Activated CD4-positive, alpha-beta memory T cell treated with anti-CD3 and anti-CD28 coated beads for 36 hours (primary cell): ENCODE measurements around the gene HS3ST1. TPM values are rescaled to one million over a fixed set of nuclear protein-coding genes. Genes with fewer than 3 reads are reported as not detected.

Experiments
- CTCF ChIA-PET: fragments of 350-600 bp; sonication (Branson Sonifier 250); formaldehyde crosslinking; loops from one replicate; lab custom pipeline; 2021; ENCODE audit warnings: antibody characterized with exemption, inconsistent platforms; lab: Charles Lee
- POLR2A ChIA-PET: fragments of 350-600 bp; sonication (Branson Sonifier 250); formaldehyde crosslinking; loops from one replicate; lab custom pipeline; 2021; ENCODE audit warnings: antibody characterized with exemption; lab: Charles Lee
- DNase-seq: peaks from one replicate; pipeline ENCODE4 v3.0.0-alpha.2; 2020
- H3K27ac Mint-ChIP-seq: one replicate; pipeline ENCODE4 v1.8.0; 2021; ENCODE audit warnings: mixed read lengths
- H3K27me3 Mint-ChIP-seq: one replicate; pipeline ENCODE4 v1.8.0; 2021; ENCODE audit warnings: mixed read lengths
- H3K36me3 Mint-ChIP-seq: one replicate; pipeline ENCODE4 v1.8.0; 2021; ENCODE audit warnings: mixed read lengths
- H3K4me1 Mint-ChIP-seq: one replicate; pipeline ENCODE4 v1.8.0; 2021; ENCODE audit warnings: low read depth, mixed read lengths
- H3K4me3 Mint-ChIP-seq: one replicate; pipeline ENCODE4 v1.8.0; 2021; ENCODE audit warnings: mild to moderate bottlenecking, mixed read lengths
- H3K9me3 Mint-ChIP-seq: one replicate; pipeline ENCODE4 v1.8.0; 2021; ENCODE audit warnings: mixed read lengths
- intact Hi-C: fragments of 100-400 bp; cut with micrococcal nuclease; formaldehyde crosslinking; loops from one replicate; pipeline ENCODE4 v1.15.1; 2023
- total RNA-seq, 2 experiments: library from RNA; stranded (reverse); gene quantifications; one replicate each; pipeline ENCODE4 v1.2.3, GENCODE V29; 2021

HS3ST1 gene
- not detected for total RNA-seq

DNA sequence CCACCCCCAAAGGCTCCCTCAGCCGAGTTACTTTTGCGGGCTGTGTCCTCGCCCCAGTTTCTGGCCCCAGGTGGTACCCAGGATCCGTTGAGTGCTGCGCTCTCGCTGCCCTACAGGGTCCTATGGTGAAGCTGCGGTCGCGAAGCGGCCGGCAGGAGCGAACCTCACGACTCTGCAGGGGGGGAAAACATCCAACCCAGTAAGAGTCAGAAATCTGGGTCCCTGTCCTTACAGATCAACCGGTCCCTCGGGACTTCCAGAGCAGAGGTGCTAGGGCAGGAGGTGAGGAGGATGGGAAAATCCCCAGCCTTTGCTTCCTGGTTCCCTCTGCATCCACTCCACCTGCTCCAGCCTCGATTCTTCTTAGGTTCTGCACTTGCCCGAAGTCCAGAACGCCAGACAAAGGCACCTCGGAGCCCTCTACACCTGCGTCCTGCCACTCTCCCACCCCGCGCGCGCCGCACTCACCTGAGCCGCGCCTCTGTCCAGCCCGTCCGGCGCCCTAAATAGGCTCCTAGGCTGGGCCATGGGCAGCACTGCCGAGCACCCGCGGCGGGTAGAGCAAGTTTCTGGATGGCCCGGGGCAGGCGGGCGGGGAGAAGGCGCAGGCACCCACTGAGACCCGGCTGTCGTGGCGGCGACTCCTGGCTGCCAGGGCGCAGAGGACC is at the start of gene HS3ST1:
Gene HS3ST1, minus strand, starts transcription at position 664 of the 668 bp plus-strand sequence. CDS start 28,889 bp downstream, outside the sequence.
- Mint-ChIP-seq H3K27me3 (peaks cover 50% of the 10 kb centered on the region), H3K27ac (no peak within 1 kb of the TSS), H3K4me3 (peak within 1 kb of the TSS; percentile 54), H3K9me3 (no peaks in the 10 kb centered on the region), H3K4me1 (peaks cover 12% of the 10 kb centered on the region), H3K36me3 (no peaks in the 10 kb centered on the region)
- ChIA-PET POLR2A (no interaction called here), CTCF (interaction anchor here (1.2 kb wide), 1 partner anchor 876 kb away, joined by 3 read pairs; no protein-coding TSS in a partner anchor)
- intact Hi-C loops = loop anchor here (1.0 to 10.0 kb wide), 3 partner anchors 44 to 846 kb away; no protein-coding TSS in a partner anchor
- no peak for DNase-seq

DNA sequence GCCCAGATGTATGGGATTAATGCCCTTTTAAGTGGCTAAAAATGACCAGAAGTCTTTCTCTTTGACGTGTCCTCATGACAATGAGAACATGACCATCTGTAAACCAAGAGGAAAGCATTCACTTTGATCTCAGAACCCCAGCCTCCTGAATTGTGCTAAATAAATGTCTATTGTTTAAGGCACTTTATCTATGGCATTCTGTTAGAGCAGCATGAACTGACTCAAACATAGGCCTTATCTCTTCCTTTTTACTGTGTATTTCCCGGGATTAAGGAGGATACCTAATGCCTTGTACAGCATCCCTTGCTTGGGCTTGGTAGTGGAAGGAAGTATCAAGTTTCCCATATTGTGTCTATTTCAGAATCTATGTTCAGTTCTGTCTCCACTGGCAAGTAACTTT is 47.2 kb upstream of the HS3ST1 start:
- peaks cover 8% of the 10 kb centered on the region for H3K36me3 Mint-ChIP-seq
- H3K9me3 Mint-ChIP-seq = peaks cover 6% of the 10 kb centered on the region
- peaks cover 4% of the 10 kb centered on the region for H3K27me3 Mint-ChIP-seq
- intact Hi-C loops = no loop called here
- CTCF ChIA-PET = no interaction called here
- peaks cover 19% of the 10 kb centered on the region for H3K4me1 Mint-ChIP-seq
- no peak overlapping the region for H3K4me3 Mint-ChIP-seq
- POLR2A ChIA-PET = no interaction called here
- H3K27ac Mint-ChIP-seq = no peak overlapping the region
- DNase-seq = no peak

DNA sequence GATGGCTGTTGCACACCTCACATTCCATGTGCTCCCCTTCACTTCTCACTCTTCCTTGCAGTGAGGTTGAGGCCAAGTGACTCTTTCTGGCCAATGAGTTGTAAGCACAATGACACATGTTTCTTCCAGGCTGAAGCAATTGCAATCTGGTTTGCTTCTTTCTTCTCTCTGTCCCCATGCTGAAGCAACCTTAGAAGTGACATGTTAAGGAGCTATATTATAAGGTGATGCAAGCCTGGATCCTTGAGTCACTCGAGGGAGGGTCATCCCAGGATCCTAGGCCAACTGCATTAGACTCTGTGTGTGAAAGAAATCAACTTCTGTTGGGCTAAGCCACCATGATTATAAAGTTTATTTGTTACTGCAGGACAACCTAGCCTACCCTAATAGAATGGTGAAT is 45.5 kb upstream of the HS3ST1 start:
- peaks cover 31% of the 10 kb centered on the region for H3K4me1 Mint-ChIP-seq
- peaks cover 8% of the 10 kb centered on the region for H3K36me3 Mint-ChIP-seq
- CTCF ChIA-PET = no interaction called here
- DNase-seq = no peak
- peaks cover 3% of the 10 kb centered on the region for H3K9me3 Mint-ChIP-seq
- intact Hi-C loops = loop anchor here (5.0 kb wide), 1 partner anchor 47 kb away; the partner anchor contains the start of gene HS3ST1
- H3K4me3 Mint-ChIP-seq = no peak overlapping the region
- peaks cover 4% of the 10 kb centered on the region for H3K27me3 Mint-ChIP-seq
- POLR2A ChIA-PET = no interaction called here
- no peak overlapping the region for H3K27ac Mint-ChIP-seq

DNA sequence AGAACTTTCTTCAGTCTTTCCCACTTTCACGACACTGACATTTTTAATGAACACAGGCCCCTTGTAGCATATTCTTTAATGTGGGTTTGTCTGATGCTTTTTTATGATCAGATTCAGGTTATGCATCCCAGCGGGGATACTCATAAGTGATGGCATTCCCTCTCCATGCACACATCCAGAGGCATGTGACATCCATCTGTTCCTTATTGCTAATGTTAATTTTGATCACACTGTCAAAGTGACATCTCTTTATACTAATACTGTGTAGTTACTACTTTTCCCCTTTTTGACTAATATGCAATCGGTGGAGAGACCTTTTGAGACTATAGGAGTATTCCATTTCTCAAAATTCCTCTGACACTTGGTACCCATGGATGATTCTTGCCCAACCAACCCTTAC is 43.8 kb upstream of the HS3ST1 start:
- H3K27ac Mint-ChIP-seq = no peak overlapping the region
- H3K27me3 Mint-ChIP-seq = peaks cover 4% of the 10 kb centered on the region
- ChIA-PET CTCF (no interaction called here), POLR2A (no interaction called here)
- H3K36me3 Mint-ChIP-seq = peaks cover 8% of the 10 kb centered on the region
- H3K4me1 Mint-ChIP-seq = peaks cover 31% of the 10 kb centered on the region
- peaks cover under 1% of the 10 kb centered on the region for H3K9me3 Mint-ChIP-seq
- intact Hi-C loops = loop anchor here (5.0 kb wide), 1 partner anchor 45 kb away; the partner anchor contains the start of gene HS3ST1
- no peak overlapping the region for H3K4me3 Mint-ChIP-seq
- DNase-seq = no peak

DNA sequence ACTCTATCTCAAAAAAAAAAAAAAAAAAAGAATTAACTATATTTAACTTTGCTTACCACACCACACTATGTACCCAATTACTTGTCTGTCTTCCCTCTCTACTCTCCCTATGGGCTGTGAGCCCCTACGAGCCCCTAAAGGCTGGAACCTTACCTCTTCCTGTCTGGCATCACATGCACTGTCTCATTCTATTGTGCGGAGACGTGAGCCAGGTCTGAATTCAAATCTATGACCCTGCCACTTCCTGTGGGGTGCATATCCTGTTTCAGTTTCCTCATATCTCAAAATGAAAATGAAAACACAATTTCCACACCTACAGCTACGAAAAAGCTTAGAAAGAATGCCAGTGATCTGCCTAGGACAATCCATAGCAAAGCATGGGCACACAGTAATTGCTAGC is 42.9 kb upstream of the HS3ST1 start:
- peaks cover 4% of the 10 kb centered on the region for H3K27me3 Mint-ChIP-seq
- peak overlapping the region; percentile 31 for H3K27ac Mint-ChIP-seq
- intact Hi-C loops = loop anchor here (1.0 to 5.0 kb wide), 5 partner anchors 9 to 44 kb away; partner anchors contain the start of gene HS3ST1
- peak overlapping the region; percentile 14 for H3K4me3 Mint-ChIP-seq
- peaks cover 8% of the 10 kb centered on the region for H3K36me3 Mint-ChIP-seq
- no peaks in the 10 kb centered on the region for H3K9me3 Mint-ChIP-seq
- DNase-seq = peak; percentile 69
- peaks cover 33% of the 10 kb centered on the region for H3K4me1 Mint-ChIP-seq
- ChIA-PET POLR2A (no interaction called here), CTCF (no interaction called here)

DNA sequence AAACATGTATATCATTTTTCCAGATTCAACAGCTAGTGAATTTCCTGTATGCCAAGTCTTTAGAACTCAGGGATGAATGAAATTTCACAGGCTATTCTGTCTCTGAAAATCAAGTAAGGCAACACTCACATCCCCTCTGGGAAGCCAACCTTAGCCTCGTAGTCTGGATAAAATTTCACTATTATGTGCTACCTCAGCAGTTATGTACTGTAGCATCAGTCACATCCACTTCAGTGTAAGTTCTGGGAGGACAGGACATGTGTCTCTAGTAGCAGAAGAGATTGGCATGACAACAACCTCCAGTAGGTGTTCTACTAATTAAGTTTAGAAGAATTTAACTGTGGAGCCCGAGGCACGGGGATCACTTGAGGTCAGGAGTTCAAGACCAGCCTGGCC is 42.4 kb upstream of the HS3ST1 start:
- ChIA-PET POLR2A (no interaction called here), CTCF (no interaction called here)
- Mint-ChIP-seq H3K4me1 (peaks cover 33% of the 10 kb centered on the region), H3K36me3 (peaks cover 8% of the 10 kb centered on the region), H3K9me3 (no peaks in the 10 kb centered on the region), H3K27me3 (peaks cover 3% of the 10 kb centered on the region), H3K4me3 (no peak overlapping the region), H3K27ac (no peak overlapping the region)
- intact Hi-C loops = loop anchor here (1.0 to 5.0 kb wide), 5 partner anchors 9 to 44 kb away; partner anchors contain the start of gene HS3ST1
- DNase-seq = no peak

DNA sequence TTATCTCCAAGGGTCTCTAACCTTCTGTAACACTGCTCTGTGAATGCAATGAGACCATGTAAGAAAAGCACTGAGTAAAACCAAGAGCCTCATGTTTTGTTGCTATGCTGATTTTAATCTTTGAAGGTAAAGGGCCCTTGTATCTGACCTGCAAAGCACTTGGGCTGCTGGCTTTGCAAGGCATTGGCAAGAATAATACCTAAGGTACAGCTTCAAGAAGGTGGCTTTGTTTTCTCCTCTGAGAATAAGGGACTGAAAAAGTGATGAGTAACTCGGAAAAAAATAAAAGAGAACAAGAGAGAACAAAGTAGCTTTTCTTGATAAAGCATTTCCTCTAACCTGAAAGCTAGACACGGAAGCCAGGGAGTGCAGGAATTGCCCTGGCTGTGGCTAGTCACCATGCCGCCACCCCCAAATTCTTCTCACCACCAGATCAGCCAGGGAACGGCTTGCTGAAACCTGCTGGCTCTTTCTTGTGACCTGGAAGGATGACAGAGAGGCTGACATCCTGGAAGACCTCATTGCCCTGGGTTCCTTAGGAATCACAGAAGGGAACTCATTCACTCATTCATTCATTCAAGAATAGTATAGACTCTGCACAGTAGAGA is 41.8 kb upstream of the HS3ST1 start:
- H3K4me3 Mint-ChIP-seq = no peak overlapping the region
- no peaks in the 10 kb centered on the region for H3K9me3 Mint-ChIP-seq
- peaks cover 2% of the 10 kb centered on the region for H3K27me3 Mint-ChIP-seq
- intact Hi-C loops = loop anchor here (1.0 to 5.0 kb wide), 5 partner anchors 10 to 43 kb away; partner anchors contain the start of gene HS3ST1
- H3K36me3 Mint-ChIP-seq = peaks cover 8% of the 10 kb centered on the region
- CTCF ChIA-PET = no interaction called here
- peak; percentile 21 for DNase-seq
- peaks cover 33% of the 10 kb centered on the region for H3K4me1 Mint-ChIP-seq
- H3K27ac Mint-ChIP-seq = no peak overlapping the region
- POLR2A ChIA-PET = no interaction called here

DNA sequence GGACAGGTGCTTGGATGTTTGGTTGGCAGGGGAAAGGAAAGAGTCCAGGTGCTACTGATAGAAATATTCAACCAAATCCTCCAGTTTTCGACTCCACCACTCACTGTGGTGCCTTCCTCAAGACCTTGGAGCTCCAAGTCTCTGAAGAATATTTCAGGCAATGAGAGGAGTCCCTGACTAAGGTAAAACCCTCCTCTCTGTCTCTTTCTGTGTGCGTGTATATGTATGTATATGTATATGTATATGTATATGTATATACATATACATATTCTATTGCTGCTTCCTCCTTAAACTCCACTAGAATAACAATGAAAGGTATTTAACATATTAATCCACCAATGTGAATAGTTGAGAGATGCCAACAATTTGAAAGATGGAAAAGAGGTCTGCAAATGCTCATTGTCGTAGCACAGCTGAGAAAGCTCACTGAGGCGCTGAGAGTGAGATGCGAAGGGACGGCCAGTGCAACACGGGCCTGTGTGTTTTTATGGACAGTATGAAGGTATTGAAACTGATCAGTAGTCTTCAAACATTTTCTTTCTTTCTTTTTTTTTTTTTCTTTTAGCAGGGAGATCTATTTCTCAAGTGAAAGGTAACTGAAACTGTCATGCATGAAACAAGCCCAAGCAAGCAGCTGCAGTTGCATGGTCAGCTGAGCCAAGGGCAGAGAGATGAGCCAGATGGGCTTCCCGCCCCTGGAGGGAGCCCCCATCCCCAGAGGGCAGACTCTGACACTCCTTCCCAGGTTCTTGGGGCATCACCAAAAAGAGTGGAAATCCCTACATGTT is 41.1 kb upstream of the HS3ST1 start:
- ChIA-PET CTCF (no interaction called here), POLR2A (no interaction called here)
- Mint-ChIP-seq H3K4me1 (peaks cover 33% of the 10 kb centered on the region), H3K9me3 (no peaks in the 10 kb centered on the region), H3K27ac (no peak overlapping the region), H3K27me3 (no peaks in the 10 kb centered on the region), H3K36me3 (peaks cover 8% of the 10 kb centered on the region), H3K4me3 (no peak overlapping the region)
- intact Hi-C loops = loop anchor here (5.0 kb wide), 1 partner anchor 43 kb away; the partner anchor contains the start of gene HS3ST1
- DNase-seq = no peak

DNA sequence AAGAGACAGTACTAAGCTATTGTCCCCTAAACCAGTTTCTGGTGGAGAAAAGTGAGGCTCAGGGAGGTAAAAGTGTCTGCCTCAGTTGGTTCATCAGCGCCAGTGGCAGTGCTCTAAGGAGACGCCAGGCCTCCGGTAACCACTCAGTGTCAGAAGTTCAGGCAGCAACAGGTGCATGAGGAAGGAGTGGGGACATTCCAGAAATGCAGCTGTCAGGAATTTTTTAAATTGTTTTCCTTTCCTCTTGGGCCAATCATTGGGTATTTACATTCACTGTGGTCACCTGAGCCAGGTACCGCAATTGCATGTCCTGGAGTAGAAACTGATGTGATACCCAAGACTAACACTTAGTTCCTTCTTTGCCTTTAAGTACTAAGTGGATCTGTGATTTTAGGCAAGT is 40.2 kb upstream of the HS3ST1 start:
- H3K27me3 Mint-ChIP-seq = no peaks in the 10 kb centered on the region
- H3K27ac Mint-ChIP-seq = no peak overlapping the region
- peaks cover 33% of the 10 kb centered on the region for H3K4me1 Mint-ChIP-seq
- H3K9me3 Mint-ChIP-seq = no peaks in the 10 kb centered on the region
- intact Hi-C loops = no loop called here
- ChIA-PET CTCF (no interaction called here), POLR2A (no interaction called here)
- H3K4me3 Mint-ChIP-seq = no peak overlapping the region
- H3K36me3 Mint-ChIP-seq = peaks cover 4% of the 10 kb centered on the region
- DNase-seq = no peak

DNA sequence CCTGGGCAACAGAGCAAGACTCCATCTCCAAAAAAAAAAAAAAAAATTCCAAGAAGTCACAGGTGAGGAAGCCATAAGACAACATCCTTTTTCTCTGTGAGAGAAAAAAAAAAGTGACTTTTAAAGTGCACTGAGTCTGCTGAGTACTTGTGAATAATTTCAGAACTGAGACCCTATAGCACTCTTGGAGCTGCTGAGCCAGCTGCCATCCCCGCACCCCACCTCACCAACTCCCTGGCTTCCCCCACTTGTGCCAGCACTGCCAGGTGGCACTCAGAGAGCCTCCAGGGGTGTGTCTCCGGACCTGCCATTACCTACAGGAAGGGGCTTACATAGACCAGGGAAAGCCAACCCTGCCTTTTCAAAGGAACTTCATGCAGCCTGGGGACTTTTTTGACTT is 39.2 kb upstream of the HS3ST1 start:
- H3K9me3 Mint-ChIP-seq = no peaks in the 10 kb centered on the region
- H3K4me1 Mint-ChIP-seq = peaks cover 29% of the 10 kb centered on the region
- H3K27me3 Mint-ChIP-seq = no peaks in the 10 kb centered on the region
- CTCF ChIA-PET = no interaction called here
- no peak overlapping the region for H3K27ac Mint-ChIP-seq
- no peak for DNase-seq
- peaks cover under 1% of the 10 kb centered on the region for H3K36me3 Mint-ChIP-seq
- POLR2A ChIA-PET = no interaction called here
- H3K4me3 Mint-ChIP-seq = no peak overlapping the region
- intact Hi-C loops = no loop called here

DNA sequence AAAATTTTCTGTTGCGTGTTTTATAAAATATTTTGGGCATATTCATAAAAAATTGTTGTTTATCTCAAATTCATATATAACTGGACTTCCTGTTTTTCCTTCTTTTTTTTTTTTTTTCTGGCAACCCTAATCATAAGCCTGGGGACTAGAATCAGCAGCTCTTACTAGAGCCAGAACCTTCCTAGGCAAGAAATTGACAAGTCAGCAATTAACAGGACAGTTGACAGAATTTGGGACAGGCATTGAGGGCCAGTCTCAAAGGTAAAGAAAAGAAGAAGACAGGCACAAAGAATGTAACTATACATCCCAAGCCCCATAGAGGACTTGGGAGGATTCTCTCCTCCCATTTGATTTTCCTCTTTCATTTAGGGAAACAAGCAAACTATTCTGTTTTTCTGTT is 35.0 kb upstream of the HS3ST1 start:
- no peak for DNase-seq
- peaks cover 2% of the 10 kb centered on the region for H3K27me3 Mint-ChIP-seq
- H3K27ac Mint-ChIP-seq = no peak overlapping the region
- H3K4me1 Mint-ChIP-seq = peaks cover 2% of the 10 kb centered on the region
- no peak overlapping the region for H3K4me3 Mint-ChIP-seq
- POLR2A ChIA-PET = no interaction called here
- peaks cover 4% of the 10 kb centered on the region for H3K36me3 Mint-ChIP-seq
- intact Hi-C loops = no loop called here
- CTCF ChIA-PET = no interaction called here
- peaks cover 18% of the 10 kb centered on the region for H3K9me3 Mint-ChIP-seq

DNA sequence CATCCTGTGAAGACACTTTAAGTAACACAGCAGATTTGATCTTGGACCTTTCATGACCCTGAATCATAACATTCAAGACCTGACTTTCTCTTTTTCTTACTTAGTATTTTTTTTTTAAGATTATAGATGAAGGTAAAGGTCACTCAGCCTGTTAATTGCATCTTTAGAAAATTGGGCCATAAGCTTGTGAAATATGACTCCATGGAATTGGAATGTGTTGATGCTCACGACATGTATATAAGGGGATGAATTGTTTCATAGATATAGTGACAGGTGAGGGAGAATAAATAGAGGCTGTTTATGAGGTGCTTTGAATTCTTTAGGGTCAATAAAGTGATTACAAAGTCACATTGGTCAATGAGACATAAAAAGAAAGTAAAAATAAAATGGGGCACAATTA is 27.7 kb upstream of the HS3ST1 start:
- Mint-ChIP-seq H3K9me3 (peaks cover 13% of the 10 kb centered on the region), H3K36me3 (peaks cover 2% of the 10 kb centered on the region), H3K27me3 (no peaks in the 10 kb centered on the region), H3K4me3 (no peak overlapping the region), H3K27ac (no peak overlapping the region), H3K4me1 (no peaks in the 10 kb centered on the region)
- ChIA-PET POLR2A (no interaction called here), CTCF (no interaction called here)
- no peak for DNase-seq
- intact Hi-C loops = no loop called here
